MM.1S (cell line): ENCODE data around the gene RPL18A.

Experiments used
- CTCF ChIP-seq: fragments of 300-600 bp; sonication (generic); IDR thresholded peaks from 2 replicates; pipeline ENCODE4 v1.5.1; 2016; ENCODE audit warnings: antibody characterized with exemption, low read length, mixed read lengths
- EZH2 ChIP-seq: fragments of 300-600 bp; sonication (generic); optimal IDR thresholded peaks from 2 replicates; pipeline ENCODE3; 2017; ENCODE audit warnings: low read depth, mild to moderate bottlenecking, antibody characterized with exemption, low read length, mixed read lengths

GRCh38 chr19:17834350-17835181 lies 25.1 kb upstream of the RPL18A start:
- no peak for TF ChIP-seq CTCF
- no peak for TF ChIP-seq EZH2
